Measurements from ENCODE around the gene HOXC9. TPM values are rescaled to one million over a fixed set of nuclear protein-coding genes. Genes with fewer than 3 reads are reported as not detected.

HOXC9 gene
- total RNA-seq, 1 experiment from 2014 or later, result 11.3 TPM

DNA sequence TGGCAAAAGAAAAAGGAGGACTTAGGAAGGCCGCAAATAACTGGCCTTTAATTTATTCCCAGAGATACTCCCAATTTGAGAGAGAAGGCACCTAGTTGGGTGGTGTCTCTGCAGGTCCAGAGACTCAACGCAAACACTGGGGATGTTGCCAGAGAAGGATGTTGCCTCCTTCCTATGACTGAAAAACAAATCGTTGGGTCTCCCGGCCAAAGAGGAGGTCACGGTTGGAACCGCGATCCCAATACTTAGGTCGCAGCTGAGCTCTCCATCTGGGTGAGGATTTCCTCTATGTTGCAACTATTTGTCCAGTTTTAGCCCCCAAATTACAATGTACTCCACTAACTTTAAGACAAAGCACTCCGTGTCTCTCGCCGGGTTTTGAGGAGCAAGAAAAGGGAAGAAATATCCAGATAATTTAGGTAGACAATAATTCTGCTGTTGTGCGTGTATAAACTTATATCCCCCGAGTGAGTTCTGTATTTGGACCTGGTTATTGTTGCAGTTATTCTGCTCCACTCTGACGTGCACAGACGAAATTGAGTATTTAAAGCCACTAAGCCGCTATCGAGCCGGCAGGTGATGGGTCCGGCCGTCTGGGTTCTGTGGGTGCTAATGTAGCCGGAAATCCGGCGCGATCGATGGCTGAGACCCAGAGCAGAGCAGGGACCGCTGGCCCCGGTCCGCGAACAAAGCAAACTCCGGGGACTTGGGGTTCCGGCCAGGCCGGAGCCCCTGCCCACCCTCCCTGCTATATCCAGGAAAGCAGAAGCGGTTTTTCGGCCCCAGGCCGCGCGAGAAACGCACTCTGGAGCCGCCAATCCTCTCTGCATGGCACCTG lies 39.6 kb upstream of the HOXC9 start:
- BruUV-seq (replicated peaks), result no TSS peak
- H3K79me2 ChIP-seq (ENCODE audit: insufficient read depth, low read length), result no peaks in the 10 kb centered on the region
- no peak overlapping the region for H3K9ac ChIP-seq (ENCODE audit: low read length)
- ChIA-PET POLR2A (no interaction called here), CTCF (no interaction called here), RAD21 (ENCODE audit: low non-redundant PET in 1 of 2, low total read pairs in 2 of 2, uncharacterized antibody in 2 of 2, unreplicated experiment in 2 of 2) (no interaction called here)
- H4K20me1 ChIP-seq (ENCODE audit: insufficient read depth), result no peaks in the 10 kb centered on the region
- DNase-seq (ENCODE audit: low read depth, low spot score) (no peak), ATAC-seq (no peak)
- H3K27ac ChIP-seq (ENCODE audit: low read depth, low read length), result no peak overlapping the region
- H3K4me1 ChIP-seq (ENCODE audit: control insufficient read depth in 1 of 2, insufficient read depth in 2 of 2, low read length in 2 of 2), result no peaks in the 10 kb centered on the region
- no peak overlapping the region for H2AFZ ChIP-seq (ENCODE audit: low read depth, low read length, poor library complexity, severe bottlenecking)
- H3K9me2 ChIP-seq (ENCODE audit: insufficient read depth), result no peaks in the 10 kb centered on the region
- no peaks in the 10 kb centered on the region for H3K9me3 ChIP-seq (ENCODE audit: control insufficient read depth in 1 of 2, insufficient read depth in 1 of 2, low read depth in 1 of 2, low read length in 2 of 2)
- no peaks in the 10 kb centered on the region for H3K27me3 ChIP-seq (ENCODE audit: insufficient read depth, low read length)
- no peaks in the 10 kb centered on the region for H3K36me3 ChIP-seq (ENCODE audit: control insufficient read depth in 1 of 2, insufficient read depth in 2 of 2, low read length in 2 of 2)
- TF ChIP-seq ZFX (IDR thresholded peaks at IDR 0.05) (no peak), ATF3 (IDR thresholded peaks at IDR 0.05) (no peak), SRF (IDR thresholded peaks at IDR 0.05; ENCODE audit: low read depth) (no peak)
- no peak overlapping the region for H3K4me2 ChIP-seq (ENCODE audit: low read length)
- H3K4me3 ChIP-seq (replicated peaks in 1 of 2; ENCODE audit: low read depth in 1 of 2, low read length in 2 of 2), result no peak overlapping the region
- intact Hi-C loops (cut with micrococcal nuclease), result no loop called here

DNA sequence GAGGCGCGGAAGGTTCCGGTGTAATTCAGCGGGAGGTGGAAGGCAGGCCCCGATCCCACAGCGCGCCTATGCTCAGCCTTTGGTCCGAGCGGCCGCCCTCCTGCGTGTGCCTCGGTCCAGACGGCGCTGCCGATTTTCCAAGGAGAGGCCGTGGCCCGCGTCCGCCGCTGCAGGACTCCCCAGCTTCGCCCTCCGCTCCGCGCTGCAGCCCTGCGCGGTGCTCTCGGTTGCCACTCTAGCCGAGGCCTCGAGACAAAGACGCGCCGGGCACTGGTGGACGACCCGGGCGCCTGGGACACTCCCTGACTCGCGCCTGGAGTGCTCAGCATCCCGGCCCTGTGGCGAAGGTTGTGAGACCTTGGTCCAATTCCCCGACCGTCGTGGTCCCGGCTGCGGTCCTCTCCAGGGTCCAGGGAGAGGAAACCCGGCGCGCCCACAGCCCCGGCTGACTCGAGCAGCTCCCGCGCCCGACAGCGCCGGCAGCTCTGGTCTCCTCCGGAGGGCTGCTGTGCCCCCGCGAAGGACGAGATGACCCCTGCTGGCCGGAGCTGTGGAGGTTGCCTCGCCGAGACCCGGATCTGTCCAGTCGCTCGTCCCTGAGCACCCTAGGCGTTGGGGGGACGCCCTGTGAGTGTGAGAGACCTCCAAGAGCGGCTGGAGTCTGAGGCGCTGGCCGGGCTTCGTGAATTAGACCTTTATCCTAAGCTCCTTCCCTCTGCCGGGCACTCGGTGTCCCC lies 38.8 kb upstream of the HOXC9 start:
- Histone ChIP-seq H3K4me2 (ENCODE audit: low read length) (no peak overlapping the region), H3K9ac (ENCODE audit: low read length) (no peak overlapping the region), H3K27me3 (ENCODE audit: insufficient read depth, low read length) (no peaks in the 10 kb centered on the region), H3K79me2 (ENCODE audit: insufficient read depth, low read length) (no peaks in the 10 kb centered on the region), H3K9me3 (ENCODE audit: control insufficient read depth in 1 of 2, insufficient read depth in 1 of 2, low read depth in 1 of 2, low read length in 2 of 2) (no peaks in the 10 kb centered on the region), H3K4me3 (replicated peaks in 1 of 2; ENCODE audit: low read depth in 1 of 2, low read length in 2 of 2) (no peak overlapping the region), H4K20me1 (ENCODE audit: insufficient read depth) (no peaks in the 10 kb centered on the region), H3K9me2 (ENCODE audit: insufficient read depth) (no peaks in the 10 kb centered on the region), H3K36me3 (ENCODE audit: control insufficient read depth in 1 of 2, insufficient read depth in 2 of 2, low read length in 2 of 2) (no peaks in the 10 kb centered on the region), H2AFZ (ENCODE audit: low read depth, low read length, poor library complexity, severe bottlenecking) (no peak overlapping the region), H3K4me1 (ENCODE audit: control insufficient read depth in 1 of 2, insufficient read depth in 2 of 2, low read length in 2 of 2) (no peaks in the 10 kb centered on the region), H3K27ac (ENCODE audit: low read depth, low read length) (no peak overlapping the region)
- ChIA-PET RAD21 (ENCODE audit: low non-redundant PET in 1 of 2, low total read pairs in 2 of 2, uncharacterized antibody in 2 of 2, unreplicated experiment in 2 of 2) (no interaction called here), POLR2A (no interaction called here), CTCF (no interaction called here)
- no peak for ATAC-seq
- BruUV-seq (replicated peaks), result no TSS peak
- TF ChIP-seq EZH2 (IDR thresholded peaks at IDR 0.05) (no peak), ZFX (IDR thresholded peaks at IDR 0.05) (no peak), ELF1 (IDR thresholded peaks at IDR 0.05; ENCODE audit: borderline replicate concordance, low read depth) (no peak), SP1 (IDR thresholded peaks at IDR 0.05; ENCODE audit: low read depth) (no peak), CBX3 (IDR thresholded peaks at IDR 0.05; ENCODE audit: low read depth) (no peak), CEBPB (IDR thresholded peaks at IDR 0.05; ENCODE audit: low read depth) (no peak), SIN3A (IDR thresholded peaks at IDR 0.05; ENCODE audit: low read depth) (no peak), ZNF274 (IDR thresholded peaks at IDR 0.05; ENCODE audit: low read depth, low read length) (no peak), RAD21 (IDR thresholded peaks at IDR 0.05; ENCODE audit: low read depth) (no peak)
- TF ChIP-seq, protein P1, sequence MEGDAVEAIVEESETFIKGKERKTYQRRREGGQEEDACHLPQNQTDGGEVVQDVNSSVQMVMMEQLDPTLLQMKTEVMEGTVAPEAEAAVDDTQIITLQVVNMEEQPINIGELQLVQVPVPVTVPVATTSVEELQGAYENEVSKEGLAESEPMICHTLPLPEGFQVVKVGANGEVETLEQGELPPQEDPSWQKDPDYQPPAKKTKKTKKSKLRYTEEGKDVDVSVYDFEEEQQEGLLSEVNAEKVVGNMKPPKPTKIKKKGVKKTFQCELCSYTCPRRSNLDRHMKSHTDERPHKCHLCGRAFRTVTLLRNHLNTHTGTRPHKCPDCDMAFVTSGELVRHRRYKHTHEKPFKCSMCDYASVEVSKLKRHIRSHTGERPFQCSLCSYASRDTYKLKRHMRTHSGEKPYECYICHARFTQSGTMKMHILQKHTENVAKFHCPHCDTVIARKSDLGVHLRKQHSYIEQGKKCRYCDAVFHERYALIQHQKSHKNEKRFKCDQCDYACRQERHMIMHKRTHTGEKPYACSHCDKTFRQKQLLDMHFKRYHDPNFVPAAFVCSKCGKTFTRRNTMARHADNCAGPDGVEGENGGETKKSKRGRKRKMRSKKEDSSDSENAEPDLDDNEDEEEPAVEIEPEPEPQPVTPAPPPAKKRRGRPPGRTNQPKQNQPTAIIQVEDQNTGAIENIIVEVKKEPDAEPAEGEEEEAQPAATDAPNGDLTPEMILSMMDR (IDR thresholded peaks at IDR 0.05 in 2 of 3, conservative IDR thresholded peaks at IDR 0.05 in 1 of 3; ENCODE audit: borderline replicate concordance in 1 of 3, insufficient read depth in 1 of 3, low read depth in 2 of 3, low read length in 2 of 3), result no peak; a peak in 1 of 6 replicates
- TF ChIP-seq, protein P2, sequence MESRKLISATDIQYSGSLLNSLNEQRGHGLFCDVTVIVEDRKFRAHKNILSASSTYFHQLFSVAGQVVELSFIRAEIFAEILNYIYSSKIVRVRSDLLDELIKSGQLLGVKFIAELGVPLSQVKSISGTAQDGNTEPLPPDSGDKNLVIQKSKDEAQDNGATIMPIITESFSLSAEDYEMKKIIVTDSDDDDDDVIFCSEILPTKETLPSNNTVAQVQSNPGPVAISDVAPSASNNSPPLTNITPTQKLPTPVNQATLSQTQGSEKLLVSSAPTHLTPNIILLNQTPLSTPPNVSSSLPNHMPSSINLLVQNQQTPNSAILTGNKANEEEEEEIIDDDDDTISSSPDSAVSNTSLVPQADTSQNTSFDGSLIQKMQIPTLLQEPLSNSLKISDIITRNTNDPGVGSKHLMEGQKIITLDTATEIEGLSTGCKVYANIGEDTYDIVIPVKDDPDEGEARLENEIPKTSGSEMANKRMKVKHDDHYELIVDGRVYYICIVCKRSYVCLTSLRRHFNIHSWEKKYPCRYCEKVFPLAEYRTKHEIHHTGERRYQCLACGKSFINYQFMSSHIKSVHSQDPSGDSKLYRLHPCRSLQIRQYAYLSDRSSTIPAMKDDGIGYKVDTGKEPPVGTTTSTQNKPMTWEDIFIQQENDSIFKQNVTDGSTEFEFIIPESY (IDR thresholded peaks at IDR 0.05; ENCODE audit: extremely low read depth, insufficient replicate concordance, low read length), result no peak
- TF ChIP-seq, protein P3, sequence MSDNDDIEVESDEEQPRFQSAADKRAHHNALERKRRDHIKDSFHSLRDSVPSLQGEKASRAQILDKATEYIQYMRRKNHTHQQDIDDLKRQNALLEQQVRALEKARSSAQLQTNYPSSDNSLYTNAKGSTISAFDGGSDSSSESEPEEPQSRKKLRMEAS (IDR thresholded peaks at IDR 0.05), result no peak
- intact Hi-C loops (cut with micrococcal nuclease), result no loop called here
- DNase-seq (ENCODE audit: low read depth, low spot score), result no peak

Data from HCT116 (cell line).